ENCODE results near the gene ACVR1B.

GRCh38 chr12:51926064-51926632, 25.4 kb upstream of the ACVR1B start:
- TF ChIP-seq MAX (IDR thresholded peaks at IDR 0.05) (no peak), JUND (IDR thresholded peaks at IDR 0.05) (no peak), RXRA (IDR thresholded peaks at IDR 0.05) (no peak)
- TF ChIP-seq, protein P1, sequence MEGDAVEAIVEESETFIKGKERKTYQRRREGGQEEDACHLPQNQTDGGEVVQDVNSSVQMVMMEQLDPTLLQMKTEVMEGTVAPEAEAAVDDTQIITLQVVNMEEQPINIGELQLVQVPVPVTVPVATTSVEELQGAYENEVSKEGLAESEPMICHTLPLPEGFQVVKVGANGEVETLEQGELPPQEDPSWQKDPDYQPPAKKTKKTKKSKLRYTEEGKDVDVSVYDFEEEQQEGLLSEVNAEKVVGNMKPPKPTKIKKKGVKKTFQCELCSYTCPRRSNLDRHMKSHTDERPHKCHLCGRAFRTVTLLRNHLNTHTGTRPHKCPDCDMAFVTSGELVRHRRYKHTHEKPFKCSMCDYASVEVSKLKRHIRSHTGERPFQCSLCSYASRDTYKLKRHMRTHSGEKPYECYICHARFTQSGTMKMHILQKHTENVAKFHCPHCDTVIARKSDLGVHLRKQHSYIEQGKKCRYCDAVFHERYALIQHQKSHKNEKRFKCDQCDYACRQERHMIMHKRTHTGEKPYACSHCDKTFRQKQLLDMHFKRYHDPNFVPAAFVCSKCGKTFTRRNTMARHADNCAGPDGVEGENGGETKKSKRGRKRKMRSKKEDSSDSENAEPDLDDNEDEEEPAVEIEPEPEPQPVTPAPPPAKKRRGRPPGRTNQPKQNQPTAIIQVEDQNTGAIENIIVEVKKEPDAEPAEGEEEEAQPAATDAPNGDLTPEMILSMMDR (IDR thresholded peaks at IDR 0.05; ENCODE audit: low read depth, low read length, missing input control) = no peak

All from liver (tissue), 3 donors.